ENCODE measurements around the gene VSIG10.
A peak's percentile ranks its signal among the peaks of the same experiment; 100 is the strongest.

The VSIG10 gene

GRCh38 chr12:118055865-118056773 lies 47.7 kb downstream of the VSIG10 start:
- H4K20me1 ChIP-seq (ENCODE audit: insufficient read depth) = no peaks in the 10 kb centered on the region
- H3K27me3 ChIP-seq (ENCODE audit: insufficient read depth, low read depth) = no peaks in the 10 kb centered on the region
- no peak overlapping the region for H3K27ac ChIP-seq
- no peaks in the 10 kb centered on the region for H3K36me3 ChIP-seq (ENCODE audit: insufficient read depth)
- no peak overlapping the region for H3K4me2 ChIP-seq
- TF ChIP-seq CTCF (conservative IDR thresholded peaks at IDR 0.05; ENCODE audit: low read depth, low read length) = no peak
- no peak overlapping the region for H2AFZ ChIP-seq (ENCODE audit: low read depth)
- peaks cover 3% of the 10 kb centered on the region for H3K4me1 ChIP-seq (ENCODE audit: low read depth, poor library complexity, severe bottlenecking)
- no peak overlapping the region for H3K9ac ChIP-seq
- no peaks in the 10 kb centered on the region for H3K79me2 ChIP-seq (ENCODE audit: insufficient read depth, low read depth)
- H3K4me3 ChIP-seq (IDR thresholded peaks at IDR 0.05; ENCODE audit: insufficient read depth, low read depth, low read length) = no peak overlapping the region

- no peaks in the 10 kb centered on the region for H3K27me3 ChIP-seq (ENCODE audit: insufficient read depth, low read depth)
- TF ChIP-seq CTCF (conservative IDR thresholded peaks at IDR 0.05; ENCODE audit: low read depth, low read length) = peak; percentile 52
- peaks cover 3% of the 10 kb centered on the region for H3K4me1 ChIP-seq (ENCODE audit: low read depth, poor library complexity, severe bottlenecking)
- H3K79me2 ChIP-seq (ENCODE audit: insufficient read depth, low read depth) = no peaks in the 10 kb centered on the region
- H3K36me3 ChIP-seq (ENCODE audit: insufficient read depth) = no peaks in the 10 kb centered on the region
- H4K20me1 ChIP-seq (ENCODE audit: insufficient read depth) = no peaks in the 10 kb centered on the region
- no peak overlapping the region for H3K4me3 ChIP-seq (IDR thresholded peaks at IDR 0.05; ENCODE audit: insufficient read depth, low read depth, low read length)
- H3K4me2 ChIP-seq = no peak overlapping the region
- no peak overlapping the region for H3K9ac ChIP-seq
- H3K27ac ChIP-seq = no peak overlapping the region
- no peak overlapping the region for H2AFZ ChIP-seq (ENCODE audit: low read depth)
Measured at GRCh38 chr12:118055144-118055557, 48.7 kb downstream of the VSIG10 start.

GRCh38 chr12:118053071-118053985 lies 50.5 kb downstream of the VSIG10 start:
- Histone ChIP-seq H3K36me3 (ENCODE audit: insufficient read depth) (no peaks in the 10 kb centered on the region), H2AFZ (ENCODE audit: low read depth) (no peak overlapping the region), H3K4me2 (no peak overlapping the region), H3K27ac (no peak overlapping the region), H3K9ac (no peak overlapping the region), H3K27me3 (ENCODE audit: insufficient read depth, low read depth) (no peaks in the 10 kb centered on the region), H3K4me1 (ENCODE audit: low read depth, poor library complexity, severe bottlenecking) (peaks cover 3% of the 10 kb centered on the region), H3K4me3 (IDR thresholded peaks at IDR 0.05; ENCODE audit: insufficient read depth, low read depth, low read length) (no peak overlapping the region), H3K79me2 (ENCODE audit: insufficient read depth, low read depth) (no peaks in the 10 kb centered on the region), H4K20me1 (ENCODE audit: insufficient read depth) (no peaks in the 10 kb centered on the region)
- TF ChIP-seq CTCF (conservative IDR thresholded peaks at IDR 0.05; ENCODE audit: low read depth, low read length) = no peak

GRCh38 chr12:118052324-118053070 lies 51.3 kb downstream of the VSIG10 start:
- no peak overlapping the region for H3K27ac ChIP-seq
- no peaks in the 10 kb centered on the region for H3K79me2 ChIP-seq (ENCODE audit: insufficient read depth, low read depth)
- H3K36me3 ChIP-seq (ENCODE audit: insufficient read depth) = no peaks in the 10 kb centered on the region
- no peaks in the 10 kb centered on the region for H4K20me1 ChIP-seq (ENCODE audit: insufficient read depth)
- H3K4me3 ChIP-seq (IDR thresholded peaks at IDR 0.05; ENCODE audit: insufficient read depth, low read depth, low read length) = no peak overlapping the region
- no peak overlapping the region for H2AFZ ChIP-seq (ENCODE audit: low read depth)
- H3K9ac ChIP-seq = no peak overlapping the region
- peaks cover 3% of the 10 kb centered on the region for H3K4me1 ChIP-seq (ENCODE audit: low read depth, poor library complexity, severe bottlenecking)
- H3K4me2 ChIP-seq = no peak overlapping the region
- no peak for TF ChIP-seq CTCF (conservative IDR thresholded peaks at IDR 0.05; ENCODE audit: low read depth, low read length)
- H3K27me3 ChIP-seq (ENCODE audit: insufficient read depth, low read depth) = no peaks in the 10 kb centered on the region

All from KMS-11 (cell line).